IMR-90 (cell line): ENCODE results near the gene CYS1. TPM values are rescaled to one million over a fixed set of nuclear protein-coding genes. Genes with fewer than 3 reads are reported as not detected.
A peak's percentile ranks its signal among the peaks of the same experiment; 100 is the strongest.

ENCODE experiments used
- ATAC-seq: fragments of 200-7000 bp; cut with Tn5 transposase; 2 replicates; pipeline ENCODE4 v1.9.1; 2020; ENCODE audit warnings: low read depth, mild to moderate bottlenecking, moderate library complexity
- BruUV-seq: library from RNA; stranded (reverse); fragments of 400-500 nt; replicated peaks from 2 replicates; lab custom pipeline; 2021; lab: Mats Ljungman, UMichigan
- CTCF ChIA-PET: fragments of 300-600 bp; formaldehyde crosslinking; extraction: SDS; loops from one replicate; lab custom pipeline; 2021; ENCODE audit warnings: antibody characterized with exemption; lab: Yijun Ruan, JAX
- POLR2A ChIA-PET: fragments of 300-600 bp; sonication (Branson Sonifier 250); formaldehyde crosslinking; loops from one replicate; lab custom pipeline; 2022; ENCODE audit warnings: antibody characterized with exemption; ENCODE audit not compliant: unreplicated experiment; lab: Charles Lee
- DNase-seq: peaks from one replicate; pipeline ENCODE4 v3.0.0; 2013
- H2AFZ ChIP-seq: replicated peaks from 2 replicates; pipeline ENCODE3; 2013; ENCODE audit warnings: low read length, mild to moderate bottlenecking; ENCODE audit not compliant: poor library complexity
- H2AK5ac ChIP-seq: 2 replicates; pipeline ENCODE4 v1.6.1; 2013; ENCODE audit warnings: low read depth, low read length, inconsistent platforms
- H2AK9ac ChIP-seq: replicated peaks from 2 replicates; pipeline ENCODE3; 2013; ENCODE audit warnings: mild to moderate bottlenecking, low read depth, low read length, moderate library complexity; ENCODE audit not compliant: poor library complexity
- H2BK120ac ChIP-seq: 2 replicates; pipeline ENCODE4 v1.6.1; 2013; ENCODE audit warnings: low read depth, low read length, inconsistent platforms
- H2BK15ac ChIP-seq: 3 replicates; pipeline ENCODE4 v1.6.1; 2013; ENCODE audit warnings: low read depth, low read length, inconsistent platforms
- H2BK20ac ChIP-seq: 2 replicates; pipeline ENCODE4 v1.6.1; 2013; ENCODE audit warnings: low read depth, mild to moderate bottlenecking, inconsistent platforms, low read length, moderate library complexity
- H2BK5ac ChIP-seq: 2 replicates; pipeline ENCODE4 v1.6.1; 2013; ENCODE audit warnings: mild to moderate bottlenecking, low read depth, low read length, inconsistent platforms; ENCODE audit not compliant: poor library complexity, severe bottlenecking
- H3K14ac ChIP-seq: replicated peaks from 2 replicates; pipeline ENCODE4 v1.6.1; 2013; ENCODE audit warnings: low read depth, low read length, inconsistent platforms
- H3K18ac ChIP-seq: 2 replicates; pipeline ENCODE4 v1.6.1; 2013; ENCODE audit warnings: low read depth, low read length, control low read depth
- H3K23ac ChIP-seq: 2 replicates; pipeline ENCODE4 v1.6.1; 2013; ENCODE audit warnings: low read depth, low read length, inconsistent platforms
- H3K27ac ChIP-seq: 2 replicates; pipeline ENCODE4 v1.5.1; 2013; ENCODE audit warnings: mild to moderate bottlenecking, control low read depth, low read length; ENCODE audit not compliant: insufficient read depth
- H3K27me3 ChIP-seq: 2 replicates; pipeline ENCODE4 v1.6.1; 2013; ENCODE audit warnings: low read length; ENCODE audit not compliant: control insufficient read depth, insufficient read depth
- H3K36me3 ChIP-seq: 2 replicates; pipeline ENCODE4 v1.6.1; 2013; ENCODE audit warnings: low read length, mixed read lengths; ENCODE audit not compliant: control insufficient read depth, insufficient read depth
- H3K4ac ChIP-seq: 2 replicates; pipeline ENCODE4 v1.6.1; 2013; ENCODE audit warnings: low read depth, low read length, inconsistent platforms
- H3K4me1 ChIP-seq: 2 replicates; pipeline ENCODE4 v1.6.1; 2013; ENCODE audit warnings: low read length, mixed read lengths; ENCODE audit not compliant: control insufficient read depth, insufficient read depth
- H3K4me2 ChIP-seq: 2 replicates; pipeline ENCODE4 v1.6.1; 2013; ENCODE audit warnings: low read depth, mild to moderate bottlenecking, control low read depth, low read length, moderate library complexity
- H3K4me3 ChIP-seq: 2 replicates; pipeline ENCODE4 v1.5.1; 2013; ENCODE audit warnings: low read depth, mild to moderate bottlenecking, control low read depth, low read length, moderate library complexity; ENCODE audit not compliant: insufficient read depth
- H3K56ac ChIP-seq: 2 replicates; pipeline ENCODE4 v1.6.1; 2013; ENCODE audit warnings: low read length, inconsistent platforms; ENCODE audit not compliant: insufficient read depth; ENCODE audit errors: extremely low read depth
- H3K79me1 ChIP-seq, 2 experiments: 2 replicates each; pipeline ENCODE4 v1.6.1; 2013; ENCODE audit warnings: low read length in 2 of 2, inconsistent platforms in 1 of 2, low read depth in 1 of 2
- H3K9ac ChIP-seq: 2 replicates; pipeline ENCODE4 v1.6.1; 2013; ENCODE audit warnings: low read depth, low read length, control low read depth
- H3K9me1 ChIP-seq: 2 replicates; pipeline ENCODE4 v1.6.1; 2013; ENCODE audit warnings: low read length, inconsistent platforms; ENCODE audit not compliant: insufficient read depth
- H3K9me3 ChIP-seq: 2 replicates; pipeline ENCODE4 v1.6.1; 2013; ENCODE audit warnings: low read length; ENCODE audit not compliant: control insufficient read depth, insufficient read depth
- H4K20me1 ChIP-seq: 2 replicates; pipeline ENCODE4 v1.6.1; 2013; ENCODE audit warnings: low read length, inconsistent platforms; ENCODE audit not compliant: insufficient read depth
- H4K5ac ChIP-seq: 2 replicates; pipeline ENCODE4 v1.6.1; 2013; ENCODE audit warnings: mild to moderate bottlenecking, low read depth, low read length, control low read depth
- H4K8ac ChIP-seq, 2 experiments: 2 replicates each; pipeline ENCODE4 v1.6.1; 2013; ENCODE audit warnings: low read depth in 2 of 2, low read length in 2 of 2, control low read depth in 1 of 2, inconsistent platforms in 1 of 2
- H4K91ac ChIP-seq: 2 replicates; pipeline ENCODE4 v1.6.1; 2013; ENCODE audit warnings: low read depth, low read length, inconsistent platforms; ENCODE audit not compliant: insufficient read depth
- BHLHE40 ChIP-seq: fragments of 150-350 bp; IDR thresholded peaks from 2 replicates; pipeline ENCODE4 v1.6.1; 2016; ENCODE audit warnings: mild to moderate bottlenecking, low read depth, low read length
- CEBPB ChIP-seq: IDR thresholded peaks from 2 replicates; pipeline ENCODE4 v1.6.1; 2012; ENCODE audit warnings: low read depth, low read length, improper control_type of control experiment
- FOS ChIP-seq: fragments of 150-350 bp; IDR thresholded peaks from 2 replicates; pipeline ENCODE4 v1.6.1; 2016; ENCODE audit warnings: low read depth, low read length
- MAFK ChIP-seq: IDR thresholded peaks from 2 replicates; pipeline ENCODE4 v1.6.1; 2012; ENCODE audit warnings: low read depth, low read length, improper control_type of control experiment
- MAZ ChIP-seq: IDR thresholded peaks from 2 replicates; pipeline ENCODE4 v1.6.1; 2012; ENCODE audit warnings: low read depth, mild to moderate bottlenecking, low read length, improper control_type of control experiment, moderate library complexity, borderline replicate concordance
- MXI1 ChIP-seq: IDR thresholded peaks from 2 replicates; pipeline ENCODE4 v1.6.1; 2012; ENCODE audit warnings: low read depth, mild to moderate bottlenecking, low read length, moderate library complexity, borderline replicate concordance
- NFE2L2 ChIP-seq: fragments of 150-350 bp; IDR thresholded peaks from 2 replicates; pipeline ENCODE4 v1.6.1; 2016; ENCODE audit warnings: low read depth, mild to moderate bottlenecking, low read length
- POLR2A ChIP-seq: IDR thresholded peaks from 2 replicates; pipeline ENCODE4 v1.6.1; 2012; ENCODE audit warnings: mild to moderate bottlenecking, low read depth, low read length
- RAD21 ChIP-seq: IDR thresholded peaks from 2 replicates; pipeline ENCODE4 v1.6.1; 2012; ENCODE audit warnings: low read length, improper control_type of control experiment
- RCOR1 ChIP-seq: IDR thresholded peaks from 2 replicates; pipeline ENCODE4 v1.6.1; 2012; ENCODE audit warnings: mild to moderate bottlenecking, low read length, improper control_type of control experiment; ENCODE audit not compliant: insufficient replicate concordance
- RFX5 ChIP-seq: IDR thresholded peaks from 2 replicates; pipeline ENCODE4 v1.8.0; 2012; ENCODE audit warnings: low read depth, mild to moderate bottlenecking, low read length, moderate library complexity
- SMC3 ChIP-seq: fragments of 150-350 bp; IDR thresholded peaks from 2 replicates; pipeline ENCODE4 v1.6.1; 2016; ENCODE audit warnings: low read depth, mild to moderate bottlenecking, antibody characterized with exemption, low read length, moderate library complexity
- WGBS, 2 experiments: methylation state at CpG; one replicate each; pipeline versions ENCODE4 v1.1.5 to v1.1.7; 2013; ENCODE audit warnings: missing lambda C conversion rate in 2 of 2; ENCODE audit not compliant: insufficient read length in 1 of 2; ENCODE audit errors: extremely low coverage in 2 of 2; 5-methylcytosine and 5-hydroxymethylcytosine counted together
- dilution Hi-C: fragments of 300-500 bp; cut with HindIII; formaldehyde crosslinking; loops from one replicate; pipeline ENCODE4 v1.14.3; 2018; ENCODE audit warnings: low sequenced_read_pairs; ENCODE audit not compliant: unreplicated experiment
- in situ Hi-C: fragments of 300-500 bp; cut with MboI; formaldehyde crosslinking; loops from 3 replicates; pipeline ENCODE4 v1.14.3; 2019; ENCODE audit warnings: low sequenced_read_pairs, inconsistent platforms, mixed read lengths
- intact Hi-C: fragments of 100-400 bp; cut with micrococcal nuclease; formaldehyde crosslinking; loops from 2 replicates; pipeline ENCODE4 v1.10.0; 2022
- polyA plus RNA-seq, 3 experiments: library from polyadenylated mRNA; depleted of rRNA; stranded (reverse); fragments of >200 nt; gene quantifications; 2 replicates each; pipeline ENCODE4 v1.2.3, GENCODE V29; 2012; ENCODE audit warnings: low replicate concordance in 1 of 3
- total RNA-seq: library from RNA; depleted of rRNA; stranded (reverse); fragments of >200 nt; gene quantifications from 2 replicates; pipeline ENCODE4 v1.2.3, GENCODE V29; 2012
- TF ChIP-seq, protein P1 (sequence below): fragments of 150-350 bp; IDR thresholded peaks from 2 replicates; pipeline ENCODE4 v1.6.1; 2017; ENCODE audit warnings: mild to moderate bottlenecking, antibody characterized with exemption, low read length, low read depth
- TF ChIP-seq, protein P2 (sequence below): conservative IDR thresholded peaks from 2 replicates; pipeline ENCODE4 v1.5.1; 2012; ENCODE audit warnings: mild to moderate bottlenecking, low read depth, low read length, improper control_type of control experiment
- TF ChIP-seq, protein P3 (sequence below): fragments of 150-350 bp; IDR thresholded peaks from 2 replicates; pipeline ENCODE4 v1.6.1; 2016; ENCODE audit warnings: low read depth, mild to moderate bottlenecking, low read length, moderate library complexity, borderline replicate concordance

CYS1 gene
- total and polyA plus RNA-seq, 2 of the 4 experiments (the other 2 are of a cell fraction) = under 0.01 to 0.12 TPM

DNA sequence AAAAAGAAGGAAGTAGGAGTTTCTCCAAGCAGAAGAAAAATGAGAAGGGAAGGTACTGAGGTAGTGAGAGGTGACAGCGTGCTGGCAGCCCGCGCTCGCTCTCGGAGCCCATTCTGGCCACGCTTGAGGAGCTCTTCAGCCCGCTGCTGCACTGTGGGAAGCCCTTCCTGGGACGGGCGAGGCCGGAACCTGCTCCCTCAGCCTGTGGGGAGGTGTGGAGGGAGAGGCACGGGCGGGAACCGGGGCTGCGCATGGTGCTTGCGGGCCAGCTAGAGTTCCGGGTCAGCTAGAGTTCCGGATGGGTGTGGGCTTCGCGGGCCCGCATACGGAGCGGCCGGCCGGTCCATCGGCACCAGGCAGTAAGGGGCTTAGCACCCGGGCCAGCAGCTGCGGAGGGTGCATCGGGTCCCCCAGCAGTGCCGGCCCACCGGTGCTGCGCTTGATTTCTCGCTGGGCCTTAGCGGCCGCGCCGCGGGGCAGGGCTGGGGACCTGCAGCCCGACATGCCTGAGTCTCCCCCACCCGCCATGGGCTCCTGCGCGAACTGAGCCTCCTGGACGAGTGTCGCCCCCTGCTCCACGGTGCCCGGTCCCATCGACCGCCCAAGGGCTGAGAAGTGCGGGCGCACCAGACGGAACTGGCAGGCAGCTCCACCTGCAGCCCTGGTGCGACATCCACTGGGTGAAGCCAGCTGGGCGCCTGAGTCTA, 11.1 kb upstream of the CYS1 start:
- Histone ChIP-seq H2AFZ (peak overlapping the region; percentile 32), H4K8ac (no peak overlapping the region), H2BK120ac (no peak overlapping the region), H4K5ac (no peak overlapping the region), H3K27me3 (peaks cover 46% of the 10 kb centered on the region), H3K4me3 (no peak overlapping the region), H3K4me1 (no peaks in the 10 kb centered on the region), H3K4me2 (peak overlapping the region; percentile 16; the same call in 1 of the 2 replicates), H2AK9ac (no peak overlapping the region), H3K56ac (no peak overlapping the region), H3K4ac (no peak overlapping the region), H3K18ac (no peak overlapping the region), H2AK5ac (no peak overlapping the region), H3K14ac (no peak overlapping the region), H2BK5ac (no peak overlapping the region), H2BK15ac (no peak overlapping the region), H4K20me1 (no peaks in the 10 kb centered on the region), H3K9me3 (peaks cover 10% of the 10 kb centered on the region), H3K79me1 (no peaks in the 10 kb centered on the region), H2BK20ac (no peak overlapping the region), H3K36me3 (no peaks in the 10 kb centered on the region), H4K91ac (no peak overlapping the region), H3K23ac (no peak overlapping the region), H3K27ac (no peak overlapping the region), H3K9me1 (no peaks in the 10 kb centered on the region), H3K9ac (no peak overlapping the region)
- intact Hi-C loops (no loop called here), in situ Hi-C loops (no loop called here), dilution Hi-C loops (no loop called here)
- no TSS peak for BruUV-seq
- ATAC-seq = peak; percentile 48
- CTCF ChIA-PET = interaction anchor here (2.6 kb wide), 1 partner anchor 19 kb away, joined by 10 read pairs; no protein-coding TSS in a partner anchor
- WGBS, 2 experiments = 5% methylated on average over 20 of the region's 52 CpGs; no CpG with 5 or more reads in 1 of the 2 experiments
- POLR2A ChIA-PET = interaction anchor here (0.6 kb wide), 1 partner anchor 16 kb away, joined by 3 read pairs; no protein-coding TSS in a partner anchor
- no peak for DNase-seq
- TF ChIP-seq NFE2L2 (no peak), BHLHE40 (no peak), RCOR1 (no peak), SMC3 (no peak), POLR2A (no peak), RAD21 (no peak), MXI1 (no peak), MAFK (no peak), FOS (no peak), MAZ (no peak), RFX5 (no peak), CEBPB (no peak)
- TF ChIP-seq, protein P1, sequence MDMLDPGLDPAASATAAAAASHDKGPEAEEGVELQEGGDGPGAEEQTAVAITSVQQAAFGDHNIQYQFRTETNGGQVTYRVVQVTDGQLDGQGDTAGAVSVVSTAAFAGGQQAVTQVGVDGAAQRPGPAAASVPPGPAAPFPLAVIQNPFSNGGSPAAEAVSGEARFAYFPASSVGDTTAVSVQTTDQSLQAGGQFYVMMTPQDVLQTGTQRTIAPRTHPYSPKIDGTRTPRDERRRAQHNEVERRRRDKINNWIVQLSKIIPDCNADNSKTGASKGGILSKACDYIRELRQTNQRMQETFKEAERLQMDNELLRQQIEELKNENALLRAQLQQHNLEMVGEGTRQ = no peak
- TF ChIP-seq, protein P2, sequence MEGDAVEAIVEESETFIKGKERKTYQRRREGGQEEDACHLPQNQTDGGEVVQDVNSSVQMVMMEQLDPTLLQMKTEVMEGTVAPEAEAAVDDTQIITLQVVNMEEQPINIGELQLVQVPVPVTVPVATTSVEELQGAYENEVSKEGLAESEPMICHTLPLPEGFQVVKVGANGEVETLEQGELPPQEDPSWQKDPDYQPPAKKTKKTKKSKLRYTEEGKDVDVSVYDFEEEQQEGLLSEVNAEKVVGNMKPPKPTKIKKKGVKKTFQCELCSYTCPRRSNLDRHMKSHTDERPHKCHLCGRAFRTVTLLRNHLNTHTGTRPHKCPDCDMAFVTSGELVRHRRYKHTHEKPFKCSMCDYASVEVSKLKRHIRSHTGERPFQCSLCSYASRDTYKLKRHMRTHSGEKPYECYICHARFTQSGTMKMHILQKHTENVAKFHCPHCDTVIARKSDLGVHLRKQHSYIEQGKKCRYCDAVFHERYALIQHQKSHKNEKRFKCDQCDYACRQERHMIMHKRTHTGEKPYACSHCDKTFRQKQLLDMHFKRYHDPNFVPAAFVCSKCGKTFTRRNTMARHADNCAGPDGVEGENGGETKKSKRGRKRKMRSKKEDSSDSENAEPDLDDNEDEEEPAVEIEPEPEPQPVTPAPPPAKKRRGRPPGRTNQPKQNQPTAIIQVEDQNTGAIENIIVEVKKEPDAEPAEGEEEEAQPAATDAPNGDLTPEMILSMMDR = no peak
- TF ChIP-seq, protein P3, sequence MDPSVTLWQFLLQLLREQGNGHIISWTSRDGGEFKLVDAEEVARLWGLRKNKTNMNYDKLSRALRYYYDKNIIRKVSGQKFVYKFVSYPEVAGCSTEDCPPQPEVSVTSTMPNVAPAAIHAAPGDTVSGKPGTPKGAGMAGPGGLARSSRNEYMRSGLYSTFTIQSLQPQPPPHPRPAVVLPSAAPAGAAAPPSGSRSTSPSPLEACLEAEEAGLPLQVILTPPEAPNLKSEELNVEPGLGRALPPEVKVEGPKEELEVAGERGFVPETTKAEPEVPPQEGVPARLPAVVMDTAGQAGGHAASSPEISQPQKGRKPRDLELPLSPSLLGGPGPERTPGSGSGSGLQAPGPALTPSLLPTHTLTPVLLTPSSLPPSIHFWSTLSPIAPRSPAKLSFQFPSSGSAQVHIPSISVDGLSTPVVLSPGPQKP = no peak
